Measurements from ENCODE around the gene FGD3. TPM values are rescaled to one million over a fixed set of nuclear protein-coding genes. Genes with fewer than 3 reads are reported as not detected.
A peak's percentile ranks its signal among the peaks of the same experiment; 100 is the strongest.

The FGD3 gene
- total and polyA plus RNA-seq, 2 donors (not counting 1 experiment from before 2014, with no cell fraction given), result 130 to 134 TPM

GRCh38 chr9:93011114-93011513 lies 63.8 kb downstream of the FGD3 start:
- TF ChIP-seq EZH2 (IDR thresholded peaks at IDR 0.05; ENCODE audit: borderline replicate concordance, insufficient read depth, low read depth, low read length, poor library complexity, severe bottlenecking), result no peak
- TF ChIP-seq CTCF (IDR thresholded peaks at IDR 0.05), result no peak
- Mint-ChIP-seq H3K27ac (no peak overlapping the region), H3K9me3 (ENCODE audit: insufficient read depth) (no peaks in the 10 kb centered on the region), H3K27me3 (no peaks in the 10 kb centered on the region), H3K4me1 (no peaks in the 10 kb centered on the region), H3K4me3 (no peak overlapping the region)
- ATAC-seq (ENCODE audit: low read depth), result no peak
- H3K9me3 ChIP-seq (ENCODE audit: control extremely low read depth in 1 of 3, control insufficient read depth in 2 of 3, insufficient read depth in 1 of 3, low read length in 2 of 3), result no peaks in the 10 kb centered on the region
- peaks cover 58% of the 10 kb centered on the region for H4K20me1 ChIP-seq (ENCODE audit: control insufficient read depth, insufficient read depth, low read length, poor library complexity, severe bottlenecking)
- intact Hi-C loops (cut with micrococcal nuclease), result no loop called here
- peaks cover 25% of the 10 kb centered on the region for H3K79me2 ChIP-seq (ENCODE audit: control insufficient read depth, insufficient read depth, low read length)
- ChIA-PET POLR2A (no interaction called here), CTCF (no interaction called here)
- H3K36me3 ChIP-seq (replicated peaks in 1 of 2; ENCODE audit: control extremely low read depth in 1 of 2, control insufficient read depth in 1 of 2, extremely low read depth in 1 of 2, insufficient read depth in 2 of 2, low read length in 1 of 2), result peaks cover 6 to 72% of the 10 kb centered on the region in 2 experiments
- 93% methylated on average over 6 of the region's 8 CpGs for WGBS (ENCODE audit: insufficient coverage)
- no peak for DNase-seq
- H3K27me3 ChIP-seq (replicated peaks in 1 of 4; ENCODE audit: control extremely low read depth in 1 of 4, control insufficient read depth in 3 of 4, insufficient read depth in 4 of 4, low read length in 3 of 4), result no peaks in the 10 kb centered on the region
- H2AFZ ChIP-seq (ENCODE audit: insufficient read depth, low read depth, low read length, poor library complexity, severe bottlenecking), result no peak overlapping the region
- no peak overlapping the region for H3K9ac ChIP-seq (ENCODE audit: low read length)
- H3K4me3 ChIP-seq (ENCODE audit: control extremely low read depth in 1 of 5, extremely low read depth in 1 of 5, insufficient read depth in 1 of 5, low read depth in 2 of 5, low read length in 4 of 5), result no peak overlapping the region
- H3K4me1 ChIP-seq (ENCODE audit: control insufficient read depth in 2 of 2, insufficient read depth in 2 of 2, low read length in 2 of 2), result no peaks in the 10 kb centered on the region
- H3K4me2 ChIP-seq (replicated peaks; ENCODE audit: low read depth, low read length, poor library complexity, severe bottlenecking), result no peak overlapping the region
- no peak overlapping the region for H3K27ac ChIP-seq (ENCODE audit: low read length in 2 of 2)

GRCh38 chr9:93012963-93013855 lies 65.9 kb downstream of the FGD3 start:
- Histone ChIP-seq H3K27me3 (replicated peaks in 1 of 4; ENCODE audit: control extremely low read depth in 1 of 4, control insufficient read depth in 3 of 4, insufficient read depth in 4 of 4, low read length in 3 of 4) (no peaks in the 10 kb centered on the region), H3K9me3 (ENCODE audit: control extremely low read depth in 1 of 3, control insufficient read depth in 2 of 3, insufficient read depth in 1 of 3, low read length in 2 of 3) (no peaks in the 10 kb centered on the region), H3K36me3 (replicated peaks in 1 of 2; ENCODE audit: control extremely low read depth in 1 of 2, control insufficient read depth in 1 of 2, extremely low read depth in 1 of 2, insufficient read depth in 2 of 2, low read length in 1 of 2) (peaks cover 4 to 73% of the 10 kb centered on the region in 2 experiments), H3K27ac (ENCODE audit: low read length in 2 of 2) (no peak overlapping the region), H3K4me2 (replicated peaks; ENCODE audit: low read depth, low read length, poor library complexity, severe bottlenecking) (no peak overlapping the region), H3K4me3 (ENCODE audit: control extremely low read depth in 1 of 5, extremely low read depth in 1 of 5, insufficient read depth in 1 of 5, low read depth in 2 of 5, low read length in 4 of 5) (no peak overlapping the region), H3K9ac (ENCODE audit: low read length) (no peak overlapping the region), H4K20me1 (ENCODE audit: control insufficient read depth, insufficient read depth, low read length, poor library complexity, severe bottlenecking) (peaks cover 51% of the 10 kb centered on the region), H2AFZ (ENCODE audit: insufficient read depth, low read depth, low read length, poor library complexity, severe bottlenecking) (no peak overlapping the region), H3K4me1 (ENCODE audit: control insufficient read depth in 2 of 2, insufficient read depth in 2 of 2, low read length in 2 of 2) (no peaks in the 10 kb centered on the region), H3K79me2 (ENCODE audit: control insufficient read depth, insufficient read depth, low read length) (peaks cover 17% of the 10 kb centered on the region)
- DNase-seq, result no peak
- ATAC-seq (ENCODE audit: low read depth), result no peak
- ChIA-PET CTCF (interaction anchor here (1.1 to 2.1 kb wide), 3 partner anchors 9 to 96 kb away, joined by 3 to 7 read pairs (median 6); no protein-coding TSS in a partner anchor), POLR2A (interaction anchor here (0.6 kb wide), 1 partner anchor 62 kb away, joined by 6 read pairs; no protein-coding TSS in a partner anchor)
- H3K9me3 Mint-ChIP-seq (ENCODE audit: insufficient read depth), result no peaks in the 10 kb centered on the region
- H3K4me3 Mint-ChIP-seq, result no peak overlapping the region
- H3K27me3 Mint-ChIP-seq, result no peaks in the 10 kb centered on the region
- WGBS (ENCODE audit: insufficient coverage), result 97% methylated on average over 13 of the region's 14 CpGs
- TF ChIP-seq CTCF (IDR thresholded peaks at IDR 0.05) (no peak), EZH2 (IDR thresholded peaks at IDR 0.05; ENCODE audit: borderline replicate concordance, insufficient read depth, low read depth, low read length, poor library complexity, severe bottlenecking) (no peak)
- intact Hi-C loops (cut with micrococcal nuclease), result no loop called here
- H3K4me1 Mint-ChIP-seq, result no peaks in the 10 kb centered on the region
- peak overlapping the region; percentile 53 for H3K27ac Mint-ChIP-seq

Measured in B cell (primary cell).